HepG2 (cell line): ENCODE results near the gene MAP3K2. TPM values are rescaled to one million over a fixed set of nuclear protein-coding genes. Genes with fewer than 3 reads are reported as not detected.

ENCODE experiments used
- AGO2 ChIP-seq: fragments of 200-400 bp; formaldehyde crosslinking; optimal IDR thresholded peaks from 2 replicates; pipeline ENCODE3; 2017; ENCODE audit warnings: mild to moderate bottlenecking, low read depth, low read length, moderate library complexity
- CCDC6 ChIP-seq: sonication (generic); formaldehyde crosslinking; IDR thresholded peaks from 2 replicates; pipeline ENCODE4 v1.8.1; 2022; ENCODE audit warnings: mild to moderate bottlenecking, missing genetic modification reagents, moderate library complexity
- CREM ChIP-seq, 2 experiments: sonication (generic) in 1 of 2; formaldehyde crosslinking in 1 of 2; IDR thresholded peaks; 2 replicates each; pipeline versions ENCODE4 v1.4.0 to v1.6.1; 2016 to 2020; ENCODE audit warnings: antibody characterized with exemption in 1 of 2, mild to moderate bottlenecking in 1 of 2, missing genetic modification reagents in 1 of 2
- EEA1 ChIP-seq: sonication (generic); formaldehyde crosslinking; IDR thresholded peaks from 2 replicates; pipeline ENCODE4 v1.5.1; 2020; ENCODE audit warnings: mild to moderate bottlenecking, missing genetic modification reagents, borderline replicate concordance
- ELF3 ChIP-seq: IDR thresholded peaks from 2 replicates; pipeline ENCODE4 v1.6.1; 2016; ENCODE audit warnings: missing genetic modification reagents, missing compliant biosample characterization
- ELF4 ChIP-seq: sonication (generic); formaldehyde crosslinking; IDR thresholded peaks from 2 replicates; pipeline ENCODE4 v1.5.0; 2020; ENCODE audit warnings: missing genetic modification reagents, mild to moderate bottlenecking, moderate library complexity, borderline replicate concordance
- GMEB1 ChIP-seq: sonication (generic); formaldehyde crosslinking; IDR thresholded peaks from 2 replicates; pipeline ENCODE4 v1.5.1; 2020; ENCODE audit warnings: missing genetic modification reagents, mild to moderate bottlenecking, borderline replicate concordance
- HMG20A ChIP-seq: IDR thresholded peaks from 2 replicates; pipeline ENCODE4 v1.6.1; 2016; ENCODE audit warnings: borderline replicate concordance
- MED1 ChIP-seq: sonication (generic); formaldehyde crosslinking; IDR thresholded peaks from 2 replicates; pipeline ENCODE4 v1.4.0; 2020; ENCODE audit warnings: missing genetic modification reagents
- NFE2 ChIP-seq: sonication (generic); formaldehyde crosslinking; IDR thresholded peaks from 2 replicates; pipeline ENCODE4 v1.4.0; 2020; ENCODE audit warnings: missing genetic modification reagents
- RFX1 ChIP-seq: fragments of 450-650 bp; IDR thresholded peaks from 2 replicates; pipeline ENCODE4 v1.6.1; 2017
- RFX5 ChIP-seq: IDR thresholded peaks from 2 replicates; pipeline ENCODE4 v1.6.1; 2011; ENCODE audit warnings: low read depth, low read length, improper control_type of control experiment
- RXRB ChIP-seq: IDR thresholded peaks from 2 replicates; pipeline ENCODE4 v1.6.1; 2016; ENCODE audit warnings: borderline replicate concordance, missing genetic modification reagents, missing compliant biosample characterization
- SALL1 ChIP-seq: sonication (generic); formaldehyde crosslinking; IDR thresholded peaks from 2 replicates; pipeline ENCODE4 v1.8.0; 2022; ENCODE audit warnings: mild to moderate bottlenecking, missing genetic modification reagents
- SRSF9 ChIP-seq: fragments of 200-400 bp; formaldehyde crosslinking; IDR thresholded peaks from 2 replicates; pipeline ENCODE4 v1.6.1; 2018; ENCODE audit warnings: borderline replicate concordance, mild to moderate bottlenecking, low read depth, low read length; ENCODE audit not compliant: insufficient read depth, poor library complexity, severe bottlenecking
- ZKSCAN5 ChIP-seq: sonication (generic); formaldehyde crosslinking; IDR thresholded peaks from 2 replicates; pipeline ENCODE4 v1.5.1; 2020; ENCODE audit warnings: mild to moderate bottlenecking, missing genetic modification reagents
- ZNF20 ChIP-seq: sonication (generic); formaldehyde crosslinking; IDR thresholded peaks from 2 replicates; pipeline ENCODE4 v1.4.0; 2020; ENCODE audit warnings: mild to moderate bottlenecking, moderate library complexity, missing genetic modification reagents
- ZNF331 ChIP-seq: sonication (generic); formaldehyde crosslinking; IDR thresholded peaks from 2 replicates; pipeline ENCODE4 v1.4.0; 2020; ENCODE audit warnings: missing genetic modification reagents
- ZNF333 ChIP-seq: sonication (generic); formaldehyde crosslinking; IDR thresholded peaks from 2 replicates; pipeline ENCODE4 v1.4.0; 2020; ENCODE audit warnings: mild to moderate bottlenecking, missing genetic modification reagents, borderline replicate concordance
- ZNF430 ChIP-seq: sonication (generic); formaldehyde crosslinking; IDR thresholded peaks from 2 replicates; pipeline ENCODE4 v1.9.0; 2021; ENCODE audit warnings: mild to moderate bottlenecking, missing genetic modification reagents
- ZNF567 ChIP-seq: sonication (generic); formaldehyde crosslinking; IDR thresholded peaks from 2 replicates; pipeline ENCODE4 v1.8.1; 2023; ENCODE audit warnings: mild to moderate bottlenecking, missing genetic modification reagents, borderline replicate concordance
- ZNF781 ChIP-seq: sonication (generic); formaldehyde crosslinking; IDR thresholded peaks from 2 replicates; pipeline ENCODE4 v1.5.1; 2020; ENCODE audit warnings: borderline replicate concordance, mild to moderate bottlenecking, missing genetic modification reagents; ENCODE audit errors: not compliant biosample characterization
- polyA plus RNA-seq, 8 experiments: library from polyadenylated mRNA; depleted of rRNA in 3 of 8; stranded (reverse) in 7 of 8; unstranded in 1 of 8; fragments of >200 nt; fragmentation: Illumina TruSeq in 4 of 8; extraction: Trizol in 4 of 8; gene quantifications; 2 replicates each; pipeline versions ENCODE4 v1.2.1 to v1.2.3, GENCODE V29; 2011 to 2016; ENCODE audit warnings: low read depth in 4 of 8, missing spikeins in 1 of 8, mixed read lengths in 1 of 8; ENCODE audit not compliant: insufficient read depth in 1 of 8
- total RNA-seq, 5 experiments: library from RNA; depleted of rRNA; stranded (reverse); fragments of >200 nt; fragmentation: Illumina TruSeq; extraction: Trizol; gene quantifications; 2 replicates each; pipeline ENCODE4 v1.2.3, GENCODE V29; 2016; ENCODE audit warnings: low read depth in 1 of 5
- TF ChIP-seq, protein P1 (sequence below): sonication (generic); formaldehyde crosslinking; IDR thresholded peaks from 2 replicates; pipeline ENCODE4 v1.4.0; 2020; ENCODE audit warnings: missing genetic modification reagents, borderline replicate concordance
- TF ChIP-seq, protein P2 (sequence below): sonication (generic); formaldehyde crosslinking; IDR thresholded peaks from 2 replicates; pipeline ENCODE4 v1.4.0; 2020; ENCODE audit warnings: missing genetic modification reagents, borderline replicate concordance

The MAP3K2 gene
- total and polyA plus RNA-seq, 2 of the 13 experiments (the other 11 are each of a cell fraction or from before 2014, with no cell fraction given), result 12.2 to 37.2 TPM

DNA sequence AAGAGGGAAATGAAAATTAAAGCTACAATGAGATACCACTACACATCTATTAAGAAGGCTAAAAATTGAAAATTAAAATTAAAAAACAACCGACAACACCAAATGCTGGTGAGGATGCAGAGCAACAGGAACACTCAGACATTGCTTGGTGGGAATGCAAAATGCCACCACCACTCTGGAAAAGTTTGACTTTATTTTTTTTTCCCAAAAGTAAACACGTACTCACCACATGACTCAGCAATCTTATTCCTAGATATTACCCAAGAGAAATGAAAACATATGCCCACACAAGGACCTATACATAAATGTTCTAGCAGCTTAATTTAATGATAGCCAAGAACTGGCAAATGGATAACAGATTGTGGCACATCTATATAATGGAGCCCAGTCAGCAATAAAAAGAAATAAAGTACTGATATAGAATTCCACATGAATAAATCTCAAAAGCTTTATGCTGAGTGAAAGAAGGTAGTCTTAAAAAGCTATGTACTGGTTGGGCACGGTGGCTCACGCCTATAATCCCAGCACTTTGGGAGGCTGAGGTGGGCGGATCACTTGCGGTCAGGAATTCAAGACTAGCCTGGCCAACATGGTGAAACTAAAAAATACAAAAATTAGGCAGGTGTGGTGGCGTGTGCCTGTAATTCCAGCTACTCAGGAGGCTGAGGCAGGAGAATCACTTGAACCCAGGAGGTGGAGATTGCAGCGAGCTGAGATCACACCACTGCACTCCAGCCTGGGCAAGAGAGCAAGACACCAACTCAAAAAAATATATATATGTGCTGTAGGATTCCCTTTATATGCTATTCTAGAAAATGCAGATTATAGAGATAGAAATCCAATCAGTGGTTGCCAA is 26.2 kb upstream of the MAP3K2 start (continued):
- TF ChIP-seq ZNF430 (CRISPR knock-in tag), result no peak
- TF ChIP-seq RFX5, result no peak
- TF ChIP-seq ZNF567 (CRISPR knock-in tag), result no peak
- TF ChIP-seq ZNF781 (CRISPR knock-in tag), result no peak
- TF ChIP-seq RXRB (CRISPR knock-in tag), result peak; percentile 76
- TF ChIP-seq HMG20A (CRISPR knock-in tag), result peak; percentile 78; the same call in 1 of the 2 replicates
- no peak for TF ChIP-seq ZKSCAN5 (CRISPR knock-in tag)
- peak; percentile 85; the same call in 1 of the 2 replicates for TF ChIP-seq NFE2
- 0 out of 2 replicates have a peak, but pooled peaks have one; percentile 16 for TF ChIP-seq CCDC6 (CRISPR knock-in tag)
- no peak for TF ChIP-seq ELF4 (CRISPR knock-in tag)
- TF ChIP-seq, protein P1, sequence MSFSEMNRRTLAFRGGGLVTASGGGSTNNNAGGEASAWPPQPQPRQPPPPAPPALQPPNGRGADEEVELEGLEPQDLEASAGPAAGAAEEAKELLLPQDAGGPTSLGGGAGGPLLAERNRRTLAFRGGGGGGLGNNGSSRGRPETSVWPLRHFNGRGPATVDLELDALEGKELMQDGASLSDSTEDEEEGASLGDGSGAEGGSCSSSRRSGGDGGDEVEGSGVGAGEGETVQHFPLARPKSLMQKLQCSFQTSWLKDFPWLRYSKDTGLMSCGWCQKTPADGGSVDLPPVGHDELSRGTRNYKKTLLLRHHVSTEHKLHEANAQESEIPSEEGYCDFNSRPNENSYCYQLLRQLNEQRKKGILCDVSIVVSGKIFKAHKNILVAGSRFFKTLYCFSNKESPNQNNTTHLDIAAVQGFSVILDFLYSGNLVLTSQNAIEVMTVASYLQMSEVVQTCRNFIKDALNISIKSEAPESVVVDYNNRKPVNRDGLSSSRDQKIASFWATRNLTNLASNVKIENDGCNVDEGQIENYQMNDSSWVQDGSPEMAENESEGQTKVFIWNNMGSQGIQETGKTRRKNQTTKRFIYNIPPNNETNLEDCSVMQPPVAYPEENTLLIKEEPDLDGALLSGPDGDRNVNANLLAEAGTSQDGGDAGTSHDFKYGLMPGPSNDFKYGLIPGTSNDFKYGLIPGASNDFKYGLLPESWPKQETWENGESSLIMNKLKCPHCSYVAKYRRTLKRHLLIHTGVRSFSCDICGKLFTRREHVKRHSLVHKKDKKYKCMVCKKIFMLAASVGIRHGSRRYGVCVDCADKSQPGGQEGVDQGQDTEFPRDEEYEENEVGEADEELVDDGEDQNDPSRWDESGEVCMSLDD (CRISPR knock-in tag), result no peak
- TF ChIP-seq ZNF331 (CRISPR knock-in tag), result no peak
- TF ChIP-seq ELF3 (CRISPR knock-in tag), result peak; percentile 41; the same call in 1 of the 2 replicates
- no peak for TF ChIP-seq ZNF20 (CRISPR knock-in tag)
- no peak for TF ChIP-seq EEA1 (CRISPR knock-in tag)
- TF ChIP-seq AGO2, result no peak
- no peak for TF ChIP-seq RFX1
- peak; percentile 44; the same call in 1 of the 2 replicates for TF ChIP-seq CREM (IDR thresholded peaks at IDR 0.05)
- TF ChIP-seq CREM (CRISPR knock-in tag; IDR thresholded peaks at IDR 0.05), result no peak
- no peak for TF ChIP-seq GMEB1 (CRISPR knock-in tag)
- TF ChIP-seq, protein P2, sequence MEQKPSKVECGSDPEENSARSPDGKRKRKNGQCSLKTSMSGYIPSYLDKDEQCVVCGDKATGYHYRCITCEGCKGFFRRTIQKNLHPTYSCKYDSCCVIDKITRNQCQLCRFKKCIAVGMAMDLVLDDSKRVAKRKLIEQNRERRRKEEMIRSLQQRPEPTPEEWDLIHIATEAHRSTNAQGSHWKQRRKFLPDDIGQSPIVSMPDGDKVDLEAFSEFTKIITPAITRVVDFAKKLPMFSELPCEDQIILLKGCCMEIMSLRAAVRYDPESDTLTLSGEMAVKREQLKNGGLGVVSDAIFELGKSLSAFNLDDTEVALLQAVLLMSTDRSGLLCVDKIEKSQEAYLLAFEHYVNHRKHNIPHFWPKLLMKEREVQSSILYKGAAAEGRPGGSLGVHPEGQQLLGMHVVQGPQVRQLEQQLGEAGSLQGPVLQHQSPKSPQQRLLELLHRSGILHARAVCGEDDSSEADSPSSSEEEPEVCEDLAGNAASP (CRISPR knock-in tag), result peak; percentile 55; the same call in 1 of the 2 replicates
- TF ChIP-seq ZNF333 (CRISPR knock-in tag), result no peak
- peak; percentile 64 for TF ChIP-seq MED1
- TF ChIP-seq SRSF9, result no peak
- TF ChIP-seq SALL1, result no peak
